ENCODE data around the gene TYK2. TPM values are rescaled to one million over a fixed set of nuclear protein-coding genes. Genes with fewer than 3 reads are reported as not detected.

The TYK2 gene
- total and polyA plus RNA-seq, 2 of the 4 experiments (the other 2 are of a cell fraction): 40.9 to 97.9 TPM

- TF ChIP-seq CTCF (conservative IDR thresholded peaks at IDR 0.05; ENCODE audit: low read depth, low read length): no peak
- no peak for TF ChIP-seq FOS (IDR thresholded peaks at IDR 0.05; ENCODE audit: low read depth, low read length)
Observed at GRCh38 chr19:10428996-10429381, 48.6 kb upstream of the TYK2 start (continued).

GRCh38 chr19:10427169-10427568, 46.8 kb upstream of the TYK2 start:
- no TSS peak for BruUV-seq (replicated peaks)
- Histone ChIP-seq H4K20me1 (ENCODE audit: insufficient read depth, low read length) (0 out of 2 replicates have a peak, but pooled peaks cover under 1% of the 10 kb centered on the region), H2BK15ac (ENCODE audit: low read depth, low read length) (no peak overlapping the region), H2BK120ac (ENCODE audit: low read depth, low read length) (no peak overlapping the region), H3K56ac (ENCODE audit: extremely low read depth, insufficient read depth, low read length) (no peak overlapping the region), H3K27ac (ENCODE audit: insufficient read depth, low read length) (no peak overlapping the region), H3K4me1 (ENCODE audit: control insufficient read depth, insufficient read depth, low read length) (peaks cover 8% of the 10 kb centered on the region), H3K14ac (replicated peaks; ENCODE audit: low read depth, low read length) (no peak overlapping the region), H4K5ac (ENCODE audit: low read depth, low read length) (no peak overlapping the region), H3K9me1 (ENCODE audit: insufficient read depth, low read length) (peaks cover 3% of the 10 kb centered on the region; the same call in 1 of the 2 replicates), H3K23ac (ENCODE audit: low read depth, low read length) (no peak overlapping the region), H2BK5ac (ENCODE audit: low read depth, low read length, poor library complexity, severe bottlenecking) (no peak overlapping the region), H3K4me3 (ENCODE audit: insufficient read depth, low read depth, low read length) (no peak overlapping the region), H3K4me2 (ENCODE audit: low read depth, low read length) (no peak overlapping the region), H2AK5ac (ENCODE audit: low read depth, low read length) (no peak overlapping the region), H2AFZ (replicated peaks; ENCODE audit: low read length, poor library complexity) (no peak overlapping the region), H3K79me1 (ENCODE audit: low read depth in 1 of 2, low read length in 2 of 2) (peaks cover 5 to 10% of the 10 kb centered on the region in 2 experiments; a peak in 2 of 4 replicates), H3K18ac (ENCODE audit: low read depth, low read length) (no peak overlapping the region), H2BK20ac (ENCODE audit: low read depth, low read length) (no peak overlapping the region), H3K4ac (ENCODE audit: low read depth, low read length) (no peak overlapping the region), H3K9me3 (ENCODE audit: control insufficient read depth, insufficient read depth, low read length) (no peaks in the 10 kb centered on the region), H2AK9ac (replicated peaks; ENCODE audit: low read depth, low read length, poor library complexity) (no peak overlapping the region), H3K27me3 (ENCODE audit: control insufficient read depth, insufficient read depth, low read length) (peaks cover 20% of the 10 kb centered on the region), H3K9ac (ENCODE audit: low read depth, low read length) (no peak overlapping the region), H4K8ac (ENCODE audit: low read depth in 2 of 2, low read length in 2 of 2) (no peak overlapping the region), H4K91ac (ENCODE audit: insufficient read depth, low read depth, low read length) (no peak overlapping the region), H3K36me3 (ENCODE audit: control insufficient read depth, insufficient read depth, low read length) (no peaks in the 10 kb centered on the region)
- ATAC-seq (ENCODE audit: low read depth): no peak
- WGBS, 2 experiments (ENCODE audit: extremely low coverage in 2 of 2, insufficient read length in 1 of 2): 89% methylated on average over 3 of the region's 6 CpGs; no CpG with 5 or more reads in 1 of the 2 experiments
- in situ Hi-C loops (cut with MboI; ENCODE audit: low sequenced_read_pairs): no loop called here
- dilution Hi-C loops (cut with HindIII; ENCODE audit: low sequenced_read_pairs, unreplicated experiment): no loop called here
- CTCF ChIA-PET: interaction anchor here (0.5 kb wide), 1 partner anchor 15 kb away, joined by 3 read pairs; no protein-coding TSS in a partner anchor
- intact Hi-C loops (cut with micrococcal nuclease): no loop called here
- DNase-seq: no peak
- POLR2A ChIA-PET (ENCODE audit: unreplicated experiment): no interaction called here
- TF ChIP-seq MAFK (IDR thresholded peaks at IDR 0.05; ENCODE audit: low read depth, low read length) (no peak), NFE2L2 (IDR thresholded peaks at IDR 0.05; ENCODE audit: low read depth, low read length) (no peak), MAZ (IDR thresholded peaks at IDR 0.05; ENCODE audit: borderline replicate concordance, low read depth, low read length) (no peak), CHD1 (IDR thresholded peaks at IDR 0.05; ENCODE audit: low read depth, low read length) (no peak), MXI1 (IDR thresholded peaks at IDR 0.05; ENCODE audit: borderline replicate concordance, low read depth, low read length) (no peak), POLR2A (IDR thresholded peaks at IDR 0.05; ENCODE audit: low read depth, low read length) (no peak), USF2 (IDR thresholded peaks at IDR 0.05; ENCODE audit: low read depth, low read length) (no peak), CEBPB (IDR thresholded peaks at IDR 0.05; ENCODE audit: low read depth, low read length) (no peak), SMC3 (IDR thresholded peaks at IDR 0.05; ENCODE audit: low read depth, low read length) (no peak), RAD21 (IDR thresholded peaks at IDR 0.05; ENCODE audit: low read length) (no peak), RFX5 (IDR thresholded peaks at IDR 0.05; ENCODE audit: low read depth, low read length) (no peak), BHLHE40 (IDR thresholded peaks at IDR 0.05; ENCODE audit: low read depth, low read length) (no peak), CTCF (conservative IDR thresholded peaks at IDR 0.05; ENCODE audit: low read depth, low read length) (no peak)

All from IMR-90 (cell line).